Adrenal gland (tissue), 5 donors: ENCODE results near the gene FOXO1.

ENCODE experiments used
- CTCF ChIP-seq, 6 experiments: fragments of 450-650 bp in 4 of 6; fragments of 200-600 bp in 2 of 6; sonication (generic) in 1 of 6; IDR thresholded peaks; 1 replicate in 5 of 6; 2 replicates in 1 of 6; pipeline versions ENCODE4 v1.5.1 to v1.8.0; 2016 to 2021; ENCODE audit warnings: antibody characterized with exemption in 6 of 6, mild to moderate bottlenecking in 2 of 6, moderate library complexity in 1 of 6
- POLR2A ChIP-seq, 2 donors: fragments of 450-650 bp; IDR thresholded peaks; one replicate each; pipeline ENCODE4 v1.6.1; 2017; ENCODE audit warnings: antibody characterized with exemption in 2 of 2, mild to moderate bottlenecking in 2 of 2, moderate library complexity in 1 of 2
- donor health status: DM: no; HTN: no; CAD: no.

DNA sequence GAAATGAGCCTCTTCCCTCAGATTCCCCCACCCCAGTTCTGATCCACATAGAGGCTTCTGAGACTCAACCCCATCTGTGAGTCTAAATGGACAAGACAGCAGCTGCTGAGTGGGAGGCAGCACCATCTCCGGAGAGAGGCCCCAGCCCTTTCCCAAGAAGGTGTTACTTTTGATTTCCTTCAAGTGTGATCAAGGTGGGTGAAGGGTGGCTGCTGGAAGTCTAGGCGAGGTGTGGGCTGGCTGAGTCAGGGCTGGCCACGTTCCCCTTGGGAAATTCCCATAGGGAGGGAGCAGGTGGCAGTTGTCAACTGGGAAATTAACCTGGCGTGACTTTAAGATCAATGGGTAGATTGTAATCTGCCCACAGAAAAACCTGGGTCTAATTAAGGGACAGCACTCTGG is 148.0 kb downstream of the FOXO1 start:
- TF ChIP-seq POLR2A (IDR thresholded peaks at IDR 0.05) (no peak), CTCF (IDR thresholded peaks at IDR 0.05) (no peak)
